Lower lobe of right lung (tissue), 2 donors: ENCODE results near the gene TAS2R41. TPM values are rescaled to one million over a fixed set of nuclear protein-coding genes. Genes with fewer than 3 reads are reported as not detected.
A peak's percentile ranks its signal among the peaks of the same experiment; 100 is the strongest.

Source experiments
- ATAC-seq, 2 donors: fragments of 200-7000 bp; cut with Tn5 transposase; one replicate each; pipeline ENCODE4 v1.9.1; 2020 to 2022; ENCODE audit warnings: mild to moderate bottlenecking in 2 of 2, moderate library complexity in 2 of 2
- DNase-seq: peaks from one replicate; pipeline ENCODE4 v3.0.0-alpha.2; 2020
- H3K27ac ChIP-seq: fragments of 200-600 bp; one replicate; pipeline ENCODE4 v1.8.0; 2022
- H3K27me3 ChIP-seq: fragments of 200-600 bp; one replicate; pipeline ENCODE4 v1.8.0; 2022; ENCODE audit warnings: low read depth
- H3K36me3 ChIP-seq: fragments of 200-600 bp; one replicate; pipeline ENCODE4 v1.8.0; 2022; ENCODE audit warnings: mild to moderate bottlenecking
- H3K4me1 ChIP-seq: fragments of 200-600 bp; one replicate; pipeline ENCODE4 v1.8.0; 2022
- H3K4me3 ChIP-seq: fragments of 200-600 bp; one replicate; pipeline ENCODE4 v1.8.0; 2022; ENCODE audit warnings: mild to moderate bottlenecking
- H3K9me3 ChIP-seq: fragments of 200-600 bp; one replicate; pipeline ENCODE4 v1.8.0; 2022
- CTCF ChIP-seq: fragments of 200-600 bp; IDR thresholded peaks from one replicate; pipeline ENCODE4 v1.8.0; 2022; ENCODE audit warnings: antibody characterized with exemption, mild to moderate bottlenecking
- intact Hi-C: fragments of 100-400 bp; cut with DNase I; formaldehyde crosslinking; loops from one replicate; pipeline ENCODE4 v1.11.0; 2022
- total RNA-seq: library from RNA; stranded (reverse); fragmentation: NEBNext Ultra II Directional; extraction: Animal tissue kit (Norgen Biotek cat#: 25700); gene quantifications from one replicate; pipeline ENCODE4 v1.2.1, GENCODE V29; 2021
- donor health status: DM: no; HTN: yes; CAD: no; lungs with severe emphysema.

Gene TAS2R41
- total RNA-seq, 1 donor from 2014 or later, result not detected

GRCh38 chr7:143487566-143487965, 9.9 kb downstream of the TAS2R41 start:
- no peaks in the 10 kb centered on the region for H3K27me3 ChIP-seq
- TF ChIP-seq CTCF, result no peak
- peak overlapping the region; percentile 61 for H3K27ac ChIP-seq
- H3K9me3 ChIP-seq, result no peaks in the 10 kb centered on the region
- DNase-seq (peak; percentile 55), ATAC-seq (peak; percentile 62 to 71)
- H3K36me3 ChIP-seq, result no peaks in the 10 kb centered on the region
- peaks cover 23% of the 10 kb centered on the region for H3K4me1 ChIP-seq
- intact Hi-C loops, result no loop called here
- no peak overlapping the region for H3K4me3 ChIP-seq

- intact Hi-C loops, result no loop called here
- H3K9me3 ChIP-seq, result no peaks in the 10 kb centered on the region
Observed at GRCh38 chr7:143490717-143491306, 13.1 kb downstream of the TAS2R41 start.

DNA sequence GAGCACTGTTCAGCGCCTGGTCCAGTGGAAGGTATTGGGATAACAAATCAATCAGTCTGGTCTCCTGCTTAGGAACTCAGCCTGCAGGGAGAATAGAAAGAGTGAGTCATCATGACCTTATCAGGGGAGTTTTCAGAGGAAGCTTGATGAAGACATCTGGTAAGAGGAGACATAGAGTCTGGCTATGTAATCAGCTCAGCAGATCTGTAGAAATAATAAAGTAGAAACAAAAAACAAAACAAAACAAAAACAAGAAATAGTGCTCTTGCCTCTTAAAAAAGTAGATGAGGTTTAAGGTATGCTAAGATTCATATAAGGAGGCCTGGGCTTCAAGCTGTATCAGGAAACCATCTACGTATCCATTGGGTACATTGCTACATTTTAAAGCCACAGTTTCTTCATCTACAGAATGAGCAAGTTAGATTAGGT, 14.4 kb downstream of the TAS2R41 start:
- no peak for DNase-seq
- Histone ChIP-seq H3K36me3 (no peaks in the 10 kb centered on the region), H3K4me3 (no peak overlapping the region), H3K9me3 (no peaks in the 10 kb centered on the region), H3K27ac (no peak overlapping the region), H3K4me1 (peaks cover 5% of the 10 kb centered on the region), H3K27me3 (no peaks in the 10 kb centered on the region)
- no peak for TF ChIP-seq CTCF
- peak; percentile 31 to 50 for ATAC-seq
- intact Hi-C loops, result no loop called here

More at GRCh38 chr7:143490717-143491306, 13.1 kb downstream of the TAS2R41 start:
- no peak for DNase-seq
- peak; percentile 54 for TF ChIP-seq CTCF
- Histone ChIP-seq H3K27ac (no peak overlapping the region), H3K4me3 (no peak overlapping the region), H3K27me3 (no peaks in the 10 kb centered on the region), H3K36me3 (no peaks in the 10 kb centered on the region), H3K4me1 (peaks cover 15% of the 10 kb centered on the region)
- ATAC-seq, result peak in 1 of 2 donors; percentile 54

DNA sequence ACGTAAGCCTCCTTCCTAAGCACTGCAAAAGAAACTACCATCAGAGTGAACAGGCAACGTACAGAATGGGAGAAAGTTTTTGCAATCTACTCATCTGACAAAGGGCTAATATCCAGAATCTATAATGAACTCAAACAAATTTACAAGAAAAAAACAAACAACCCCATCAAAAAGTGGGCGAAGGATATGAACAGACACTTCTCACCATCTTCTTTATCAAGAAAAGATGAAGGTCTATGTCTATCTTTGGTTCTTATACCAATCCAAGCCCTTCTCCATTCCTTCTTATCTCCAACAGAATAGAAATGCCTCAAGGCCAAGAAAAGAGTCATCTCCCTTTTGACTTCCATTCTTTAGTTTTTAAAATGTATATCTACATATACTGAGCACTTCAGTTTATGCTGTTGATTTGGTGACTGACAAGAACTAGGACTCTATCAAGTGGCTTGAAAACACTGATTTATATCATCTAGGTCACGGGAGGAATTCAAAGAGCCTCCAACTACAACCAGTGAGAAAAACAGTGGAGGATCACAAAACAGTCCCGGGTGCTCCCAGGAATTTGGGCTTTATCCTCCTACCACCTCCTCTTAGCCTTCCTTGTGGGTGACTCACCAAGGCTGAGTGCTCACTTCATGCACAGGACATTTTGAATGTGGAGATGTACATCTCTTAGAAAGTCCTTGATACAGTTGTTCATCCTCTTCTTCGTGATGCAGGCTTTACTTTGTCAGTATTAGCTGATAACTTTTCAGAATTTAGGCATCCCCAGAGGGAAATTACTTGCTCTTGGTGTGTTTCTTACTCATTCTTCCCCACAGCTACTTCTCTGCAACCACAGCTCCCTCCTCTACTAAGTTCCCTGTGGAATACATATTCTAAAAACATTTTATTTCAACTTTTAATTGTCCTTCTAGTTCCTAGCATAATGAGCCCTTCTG, 15.4 kb downstream of the TAS2R41 start:
- H3K4me3 ChIP-seq, result no peak overlapping the region
- no peak for DNase-seq
- H3K27me3 ChIP-seq, result no peaks in the 10 kb centered on the region
- ATAC-seq, result no peak
- intact Hi-C loops, result no loop called here
- TF ChIP-seq CTCF, result no peak
- H3K36me3 ChIP-seq, result no peaks in the 10 kb centered on the region
- peaks cover 5% of the 10 kb centered on the region for H3K4me1 ChIP-seq
- H3K9me3 ChIP-seq, result no peaks in the 10 kb centered on the region
- no peak overlapping the region for H3K27ac ChIP-seq

DNA sequence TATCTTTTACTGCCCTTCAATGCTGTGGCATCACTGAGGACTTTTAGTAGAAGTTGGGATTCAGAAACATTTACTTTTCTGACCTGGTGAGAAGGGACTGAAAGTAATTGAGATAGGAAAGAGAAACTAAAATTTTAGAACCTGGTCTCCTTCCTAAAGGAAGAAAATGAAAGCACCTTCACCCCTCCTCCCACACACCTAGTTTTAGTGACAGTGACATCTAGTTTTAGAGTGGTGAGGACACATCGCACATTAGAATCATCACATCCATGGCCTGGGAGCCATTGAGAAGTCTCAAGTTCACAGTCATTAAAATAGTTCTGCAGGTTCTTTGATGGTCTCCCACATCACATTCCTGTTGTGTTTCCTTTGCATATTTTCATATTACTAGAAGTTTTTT, 16.1 kb downstream of the TAS2R41 start:
- DNase-seq, result no peak
- no peaks in the 10 kb centered on the region for H3K9me3 ChIP-seq
- H3K36me3 ChIP-seq, result no peaks in the 10 kb centered on the region
- TF ChIP-seq CTCF, result no peak
- intact Hi-C loops, result no loop called here
- H3K4me1 ChIP-seq, result peaks cover 5% of the 10 kb centered on the region
- no peak for ATAC-seq
- H3K4me3 ChIP-seq, result no peak overlapping the region
- H3K27ac ChIP-seq, result no peak overlapping the region
- H3K27me3 ChIP-seq, result no peaks in the 10 kb centered on the region
